Inflammatory macrophage treated with lipopolysaccharide for 1 hour (primary cell): ENCODE measurements around the gene CMSS1.
A peak's percentile ranks its signal among the peaks of the same experiment; 100 is the strongest.

Experiments used
- DNase-seq, 2 donors: peaks; one replicate each; pipeline ENCODE4 v3.0.0-alpha.2; 2020 to 2022

CMSS1 gene

GRCh38 chr3:100120693-100121092 lies 303.0 kb downstream of the CMSS1 start:
- DNase-seq, result no peak

DNA sequence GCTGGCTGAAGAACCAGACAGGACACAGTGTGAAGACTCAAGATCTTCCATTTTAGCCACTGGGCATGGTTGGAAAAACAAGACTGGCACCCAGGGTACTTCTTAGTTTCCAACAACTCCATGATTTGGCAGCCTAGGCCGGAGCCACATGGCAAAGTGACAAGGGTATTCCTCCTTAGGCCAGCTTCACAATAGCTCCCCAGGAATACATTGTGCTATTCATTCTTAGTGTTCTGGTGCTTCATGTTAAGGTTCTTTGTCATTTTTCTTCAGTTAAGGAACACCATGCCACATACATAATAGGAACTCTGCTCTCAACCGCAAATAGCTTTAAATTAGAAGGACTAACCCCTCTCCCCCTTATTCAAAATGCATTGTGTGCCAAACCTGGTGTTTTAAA lies 304.7 kb downstream of the CMSS1 start:
- DNase-seq, result no peak

DNA sequence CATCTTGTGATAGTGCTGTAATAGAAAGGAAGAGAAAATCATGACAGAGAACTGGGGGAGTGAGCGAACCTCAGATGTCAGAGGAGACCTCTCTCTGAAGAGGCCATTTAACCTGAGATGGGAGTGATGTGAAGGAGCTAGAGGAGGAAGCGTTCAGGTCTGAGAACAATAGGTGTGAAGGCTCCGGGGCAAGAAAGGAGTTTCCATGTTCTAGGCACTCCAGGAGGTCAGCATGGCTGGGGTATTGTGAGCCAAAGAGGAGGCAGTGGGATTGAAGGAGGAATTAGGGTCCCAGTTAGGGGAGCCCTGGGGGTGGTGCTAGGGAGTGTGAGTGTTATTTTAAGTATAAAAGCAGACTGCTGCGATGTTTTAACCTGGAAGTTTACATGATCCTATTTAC lies 305.4 kb downstream of the CMSS1 start:
- DNase-seq, result no peak

- DNase-seq, result no peak
Observed at GRCh38 chr3:100124201-100124761, 306.6 kb downstream of the CMSS1 start.

- DNase-seq, result no peak
Observed at GRCh38 chr3:100125161-100125938, 307.7 kb downstream of the CMSS1 start.

GRCh38 chr3:100127792-100128191 lies 310.1 kb downstream of the CMSS1 start:
- no peak for DNase-seq

DNA sequence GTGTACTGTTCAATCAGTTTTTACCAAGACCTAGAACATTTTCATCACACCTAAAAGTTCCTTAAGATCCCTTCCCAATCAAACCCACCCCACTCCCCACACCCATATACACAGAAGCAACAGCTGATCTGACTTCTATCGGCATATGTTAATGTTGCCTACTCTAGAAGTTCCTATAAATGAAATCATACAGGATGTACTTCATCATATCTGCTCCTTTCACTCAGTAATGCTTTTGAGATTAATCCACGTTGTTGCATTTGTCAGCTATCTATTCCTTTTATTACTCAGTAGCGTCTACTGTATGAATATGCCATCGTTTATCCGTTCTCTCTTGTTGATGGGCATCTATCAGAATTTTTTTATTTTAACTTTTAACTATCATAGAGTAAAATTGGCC lies 310.9 kb downstream of the CMSS1 start:
- DNase-seq, result no peak

GRCh38 chr3:100129941-100130340 lies 312.3 kb downstream of the CMSS1 start:
- peak in 1 of 2 donors; percentile 2 for DNase-seq

DNA sequence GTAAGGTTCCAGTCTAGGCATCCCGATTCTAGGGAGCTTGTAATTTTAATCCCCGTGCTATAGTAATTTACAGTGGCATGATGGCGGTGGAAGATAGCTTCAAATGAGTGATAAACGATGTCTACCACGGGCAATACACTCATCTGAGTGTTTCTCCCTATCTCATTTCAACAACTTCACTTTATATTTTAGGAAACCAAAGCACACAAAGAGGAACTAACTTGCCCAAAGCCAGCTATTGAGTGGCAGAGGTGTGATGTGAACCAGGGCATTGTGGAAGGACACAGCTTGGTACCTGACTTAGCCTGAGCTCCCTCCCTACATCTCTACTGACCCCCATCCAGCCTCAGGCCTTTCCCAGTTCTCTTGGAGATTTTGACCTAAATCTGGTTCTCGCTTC lies 313.6 kb downstream of the CMSS1 start:
- no peak for DNase-seq

DNA sequence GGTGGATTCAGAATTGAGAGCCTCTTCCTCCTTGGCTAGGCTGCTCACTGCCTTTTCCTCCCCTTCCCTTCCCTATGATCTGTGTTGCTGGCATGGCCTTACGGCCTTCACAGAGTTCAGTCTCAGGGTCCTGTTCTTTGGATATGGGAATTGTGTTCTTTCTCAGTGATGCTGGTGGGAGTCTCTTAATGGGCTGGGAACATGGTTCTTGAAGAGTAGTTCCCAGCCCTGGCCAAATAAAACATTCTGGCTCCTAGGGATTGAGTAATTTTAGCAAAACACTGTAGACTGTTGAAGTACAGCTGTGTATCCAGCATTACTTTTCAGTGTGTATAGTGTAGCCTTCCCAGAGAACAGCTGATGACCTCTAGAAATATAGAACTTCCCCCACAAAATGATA lies 319.3 kb downstream of the CMSS1 start:
- DNase-seq, result no peak

DNA sequence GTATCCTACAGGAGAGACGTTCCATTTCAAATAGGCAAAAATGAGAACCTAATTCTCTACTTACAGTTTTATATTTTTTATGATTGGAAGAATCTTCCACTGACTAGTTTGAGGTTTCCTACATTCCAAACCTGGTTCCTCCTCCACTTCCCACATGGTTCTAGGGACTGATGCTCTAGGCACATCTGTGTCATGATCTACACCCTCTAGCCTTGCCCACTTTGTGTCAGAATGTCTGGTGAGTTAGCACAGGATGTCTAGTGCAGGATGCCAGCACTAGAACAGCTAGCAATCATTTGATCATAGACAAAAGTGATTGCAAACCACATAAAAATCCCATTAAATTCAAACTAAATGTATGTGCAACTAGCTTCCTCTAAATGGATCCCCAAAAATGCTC lies 323.3 kb downstream of the CMSS1 start:
- DNase-seq, result no peak

- no peak for DNase-seq
Observed at GRCh38 chr3:100141586-100141985, 323.9 kb downstream of the CMSS1 start.

DNA sequence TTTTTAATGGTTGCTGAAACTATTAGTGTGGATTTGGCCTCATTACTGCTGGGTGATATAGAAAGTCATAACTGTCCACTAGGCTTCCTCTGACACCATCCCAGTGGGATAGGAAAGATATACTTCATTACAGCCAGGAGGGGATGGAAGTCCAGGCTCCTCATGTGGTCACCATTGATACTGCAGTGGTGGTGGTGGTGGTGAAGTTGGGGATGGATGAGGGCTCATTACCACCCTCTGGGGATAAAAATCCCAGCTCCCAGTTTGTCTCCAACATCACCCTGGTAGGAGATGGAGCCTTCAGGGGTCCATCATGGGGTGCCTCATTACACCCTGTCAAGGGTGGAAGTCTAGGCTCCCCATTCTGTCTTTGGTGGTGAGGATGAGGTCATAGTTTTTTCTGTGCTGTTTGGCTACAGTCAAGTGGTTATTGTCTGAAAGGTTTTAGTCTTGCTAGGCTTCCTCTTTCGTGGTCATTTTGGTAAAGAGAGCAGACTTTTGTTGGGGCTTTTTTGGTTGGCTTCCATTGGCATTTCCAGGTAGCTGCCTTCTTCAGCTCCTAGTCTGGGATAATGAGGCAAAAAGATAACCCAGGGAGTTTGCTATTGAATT lies 326.7 kb downstream of the CMSS1 start:
- peak in 1 of 2 donors; percentile 1 for DNase-seq

GRCh38 chr3:100149130-100149529 lies 331.5 kb downstream of the CMSS1 start:
- no peak for DNase-seq

GRCh38 chr3:100149713-100150415 lies 332.2 kb downstream of the CMSS1 start:
- no peak for DNase-seq

DNA sequence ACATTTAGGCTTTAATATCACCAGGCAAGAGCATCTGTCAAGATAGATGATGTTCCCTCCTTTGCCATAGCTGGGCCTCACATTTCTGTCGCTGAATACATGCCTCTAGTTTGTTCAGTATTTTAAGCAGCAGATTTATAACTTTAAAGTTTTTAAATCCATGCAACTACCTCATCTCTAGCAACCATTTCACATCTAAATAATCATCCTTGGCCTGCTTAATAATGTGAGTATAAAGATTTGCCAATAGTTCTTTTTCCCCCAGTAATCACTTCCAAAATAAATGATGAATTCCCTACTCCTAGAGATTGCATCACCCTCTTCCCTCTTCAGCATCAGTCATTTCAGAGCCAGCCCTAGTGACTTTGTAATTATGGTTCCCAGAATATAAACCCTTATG lies 332.8 kb downstream of the CMSS1 start:
- DNase-seq, result no peak

GRCh38 chr3:100151024-100151707 lies 333.5 kb downstream of the CMSS1 start:
- no peak for DNase-seq

- DNase-seq, result no peak
Observed at GRCh38 chr3:100154171-100154570, 336.5 kb downstream of the CMSS1 start.

DNA sequence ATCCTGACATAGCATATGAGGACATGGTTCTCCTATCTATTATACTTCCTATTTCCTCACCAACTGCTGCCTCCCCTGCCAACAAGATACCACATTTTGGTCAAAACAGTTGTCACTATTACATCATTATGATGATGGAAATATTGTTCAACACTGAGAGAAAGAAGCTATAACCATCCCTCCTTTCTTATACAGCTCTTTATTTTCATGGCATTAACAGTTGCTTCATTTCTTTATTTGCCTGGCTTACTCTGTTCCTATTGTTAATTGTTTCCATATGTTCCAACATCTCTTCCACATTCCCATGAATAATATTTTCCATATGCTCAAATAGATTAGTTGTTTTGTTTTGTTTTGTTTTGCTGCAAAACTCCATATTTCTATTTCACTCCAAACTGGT lies 337.5 kb downstream of the CMSS1 start:
- no peak for DNase-seq

DNA sequence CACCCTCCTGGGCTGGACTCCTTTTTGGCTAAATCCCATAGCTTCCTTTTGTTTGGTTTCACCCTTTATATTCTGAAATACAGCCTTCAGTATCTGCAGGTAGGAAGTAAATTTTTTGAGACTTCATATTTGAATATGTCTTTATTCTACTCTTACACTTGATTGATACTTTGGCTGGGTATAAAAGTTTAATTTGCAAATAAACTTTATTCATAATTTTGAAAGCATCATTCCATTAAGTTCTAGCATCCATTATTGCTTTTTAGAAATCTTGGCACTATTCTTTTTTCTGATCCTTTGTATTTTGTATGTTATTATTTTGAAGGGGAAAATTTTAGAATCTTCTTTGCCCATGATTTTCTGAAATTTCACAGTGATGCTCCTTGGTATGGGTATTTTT lies 337.9 kb downstream of the CMSS1 start:
- DNase-seq, result no peak

GRCh38 chr3:100157685-100158084 lies 340.0 kb downstream of the CMSS1 start:
- no peak for DNase-seq

- no peak for DNase-seq
Observed at GRCh38 chr3:100158918-100159330, 341.3 kb downstream of the CMSS1 start.
